Activated CD8-positive, alpha-beta T cell treated with anti-CD3 and anti-CD28 coated beads, Interleukin-2, amount 10 ng/mL, durations not matched to agents 7 days and 5 days (primary cell): Measurements from ENCODE around the gene AMIGO3. TPM values are rescaled to one million over a fixed set of nuclear protein-coding genes. Genes with fewer than 3 reads are reported as not detected.
"Not testable (repeated sequence)": the region's sequence is repeated elsewhere in the genome, so short reads cannot be mapped to it uniquely, and the experiment has no call there.

ENCODE experiments used
- ATAC-seq: fragments of 150-1000 bp; cut with Tn5 transposase; one replicate; pipeline ENCODE4 v1.10.0; 2021; ENCODE audit warnings: moderate library complexity
- CTCF ChIA-PET: fragments of 350-600 bp; sonication (Branson Sonifier 250); formaldehyde crosslinking; loops from one replicate; lab custom pipeline; 2021; ENCODE audit warnings: antibody characterized with exemption; lab: Charles Lee
- POLR2A ChIA-PET: fragments of 350-600 bp; sonication (Branson Sonifier 250); formaldehyde crosslinking; loops from one replicate; lab custom pipeline; 2021; ENCODE audit warnings: antibody characterized with exemption; lab: Charles Lee
- DNase-seq: peaks from one replicate; pipeline ENCODE4 v3.0.0-alpha.2; 2020
- H3K27ac Mint-ChIP-seq: one replicate; pipeline ENCODE4 v1.8.0; 2021; ENCODE audit warnings: mild to moderate bottlenecking, mixed read lengths
- H3K27me3 Mint-ChIP-seq: one replicate; pipeline ENCODE4 v1.8.0; 2021; ENCODE audit warnings: low read depth, mixed read lengths
- H3K36me3 Mint-ChIP-seq: one replicate; pipeline ENCODE4 v1.8.0; 2021; ENCODE audit warnings: low read depth, mixed read lengths
- H3K4me1 Mint-ChIP-seq: one replicate; pipeline ENCODE4 v1.8.0; 2021; ENCODE audit warnings: low read depth, mixed read lengths
- H3K4me3 Mint-ChIP-seq: one replicate; pipeline ENCODE4 v1.8.0; 2021; ENCODE audit warnings: mild to moderate bottlenecking, mixed read lengths
- H3K9me3 Mint-ChIP-seq: one replicate; pipeline ENCODE4 v1.8.0; 2022; ENCODE audit warnings: mixed read lengths; ENCODE audit not compliant: insufficient read depth
- total RNA-seq, 2 experiments: library from RNA; stranded (reverse); gene quantifications; one replicate each; pipeline ENCODE4 v1.2.3, GENCODE V29; 2021

The AMIGO3 gene
- total RNA-seq, 2 experiments from 2014 or later, result 0.95 to 2.0 TPM

DNA sequence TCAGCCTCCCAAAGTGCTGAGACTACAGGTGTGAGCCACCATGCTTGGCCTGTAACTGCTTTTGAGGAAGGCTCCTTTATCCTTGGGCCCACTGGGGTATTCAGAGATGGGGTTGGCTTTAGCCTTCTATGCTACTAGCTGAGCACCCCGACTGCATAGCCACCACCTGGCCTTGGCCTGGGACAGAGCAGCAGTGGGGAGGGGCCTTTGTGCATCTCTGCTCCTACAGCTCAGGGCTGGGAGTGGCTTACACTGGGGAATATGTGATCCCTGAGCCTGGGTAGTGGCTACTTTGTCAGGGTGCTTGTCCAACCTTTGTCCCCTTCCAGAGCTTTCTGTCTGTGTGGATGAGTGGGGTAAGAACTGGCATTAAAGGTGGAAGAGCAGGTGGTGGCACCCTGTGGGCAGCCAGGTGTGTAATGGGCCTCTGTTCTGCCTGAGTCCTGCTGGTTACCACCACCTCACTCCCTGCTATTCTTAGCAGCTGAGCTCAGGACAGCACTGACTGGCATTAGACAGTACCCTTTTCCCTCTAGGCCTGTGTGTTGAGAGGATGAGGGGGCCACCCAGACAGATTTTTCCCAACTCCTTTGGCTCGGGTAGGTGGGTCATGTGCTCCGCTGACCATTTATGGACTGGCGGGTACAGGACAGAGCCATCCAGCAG is 24.0 kb downstream of the AMIGO3 start:
- H3K9me3 Mint-ChIP-seq, CTCF ChIA-PET, H3K4me1 Mint-ChIP-seq, ATAC-seq, H3K27ac Mint-ChIP-seq, H3K36me3 Mint-ChIP-seq, DNase-seq, H3K27me3 Mint-ChIP-seq, H3K4me3 Mint-ChIP-seq, POLR2A ChIA-PET: not testable (repeated sequence)

- H3K27me3 Mint-ChIP-seq, H3K4me3 Mint-ChIP-seq, H3K9me3 Mint-ChIP-seq, ATAC-seq, H3K27ac Mint-ChIP-seq, POLR2A ChIA-PET, CTCF ChIA-PET, H3K36me3 Mint-ChIP-seq, DNase-seq: not testable (repeated sequence)
- peaks cover 18% of the 10 kb centered on the region for H3K4me1 Mint-ChIP-seq
Observed at GRCh38 chr3:49694409-49695070, 24.9 kb downstream of the AMIGO3 start.

- H3K27me3 Mint-ChIP-seq, POLR2A ChIA-PET, DNase-seq, CTCF ChIA-PET, H3K9me3 Mint-ChIP-seq, H3K36me3 Mint-ChIP-seq, ATAC-seq, H3K4me3 Mint-ChIP-seq: not testable (repeated sequence)
- Mint-ChIP-seq H3K4me1 (peaks cover 34% of the 10 kb centered on the region), H3K27ac (peak overlapping the region; percentile 43)
Observed at GRCh38 chr3:49691481-49691880, 28.0 kb downstream of the AMIGO3 start.

DNA sequence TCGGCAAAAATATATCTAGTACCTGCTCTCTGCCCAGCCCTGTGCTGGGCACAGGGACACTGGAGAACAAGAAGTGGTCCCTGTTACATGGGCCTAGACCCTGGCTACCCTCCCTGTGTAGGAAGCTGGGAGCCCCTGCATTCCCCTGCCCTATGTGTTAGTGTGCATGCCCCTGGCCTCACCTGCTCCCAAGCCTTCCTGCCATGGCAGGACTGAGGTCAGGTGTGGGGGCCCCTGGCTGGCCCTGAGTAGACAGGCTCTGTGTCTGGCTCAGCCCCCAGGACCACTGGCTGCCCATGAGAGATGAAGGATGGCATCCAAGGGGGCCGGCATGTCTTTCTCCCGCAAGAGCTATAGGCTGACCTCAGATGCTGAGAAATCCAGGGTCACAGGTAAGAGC is 28.6 kb downstream of the AMIGO3 start:
- H3K9me3 Mint-ChIP-seq, ATAC-seq, H3K36me3 Mint-ChIP-seq, H3K27me3 Mint-ChIP-seq, DNase-seq, H3K27ac Mint-ChIP-seq, POLR2A ChIA-PET: not testable (repeated sequence)
- peaks cover 36% of the 10 kb centered on the region for H3K4me1 Mint-ChIP-seq
- CTCF ChIA-PET, result interaction anchor here (0.6 kb wide), 1 partner anchor 11 kb away, joined by 3 read pairs; no protein-coding TSS in a partner anchor
- H3K4me3 Mint-ChIP-seq, result peak overlapping the region; percentile 97

GRCh38 chr3:49689908-49690624 is 29.4 kb downstream of the AMIGO3 start:
- ATAC-seq, H3K27me3 Mint-ChIP-seq, H3K9me3 Mint-ChIP-seq, H3K36me3 Mint-ChIP-seq, DNase-seq: not testable (repeated sequence)
- CTCF ChIA-PET, result interaction anchor here (0.6 kb wide), 1 partner anchor 10 kb away, joined by 3 read pairs; no protein-coding TSS in a partner anchor
- Mint-ChIP-seq H3K27ac (peak overlapping the region; percentile 95), H3K4me1 (peaks cover 39% of the 10 kb centered on the region), H3K4me3 (peak overlapping the region; percentile 97)
- POLR2A ChIA-PET, result interaction anchor here (0.6 to 1.4 kb wide), 2 partner anchors 17 to 113 kb away, joined by 3 read pairs; partner anchors contain the start of gene INKA1

DNA sequence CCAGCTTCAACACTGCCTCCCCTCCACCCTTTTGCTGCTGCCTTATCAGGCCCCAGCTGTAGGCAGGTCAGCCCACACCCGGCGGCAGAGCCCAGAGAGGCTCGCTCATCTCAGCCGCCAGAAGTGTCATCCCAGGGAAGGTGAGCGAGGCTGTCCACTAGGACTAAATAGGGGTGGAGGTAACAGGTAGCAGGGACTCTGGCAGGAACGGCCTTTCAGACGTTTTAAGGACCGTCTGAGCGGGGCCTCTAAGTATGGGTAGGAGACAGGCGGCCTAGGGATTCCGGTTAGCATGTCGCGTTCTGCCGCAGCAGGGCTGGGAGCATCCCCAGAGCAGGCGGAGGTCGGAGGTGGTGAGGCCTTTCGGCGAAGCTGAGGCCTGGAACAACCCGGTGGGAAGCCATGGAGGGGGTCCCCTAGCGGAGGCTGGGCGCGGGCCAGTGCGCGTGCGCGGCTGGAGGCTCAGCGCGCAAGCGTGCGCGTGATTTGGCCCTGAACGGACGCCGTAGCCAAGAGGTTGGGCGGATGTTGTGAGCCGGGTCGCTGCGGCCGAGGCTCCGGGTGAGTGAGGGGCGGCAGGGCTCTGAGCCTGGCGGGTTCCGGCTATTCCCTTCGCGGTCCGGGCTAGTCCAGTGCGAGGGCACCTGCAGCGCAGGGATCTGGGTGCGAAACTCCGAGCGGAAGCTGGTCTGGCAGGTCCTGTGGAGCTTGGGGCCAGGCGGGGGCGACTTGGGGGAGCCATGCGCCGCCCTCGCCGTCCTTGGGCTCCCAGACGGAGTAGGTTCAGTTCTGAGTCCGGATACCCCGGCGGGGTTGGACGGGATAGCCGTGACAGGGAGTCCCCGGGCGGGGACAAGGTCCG is 30.2 kb downstream of the AMIGO3 start, which contains the start of the genes MST1 and RNF123:
MST1 (minus strand) TSS at position 429 of the 862 bp plus-strand sequence. CDS start 783 bp downstream, outside the sequence.
RNF123 (plus strand) TSS at position 512 of the 862 bp plus-strand sequence. CDS start 1,609 bp downstream, outside the sequence.
- H3K27ac Mint-ChIP-seq, result peak within 1 kb of the TSS; percentile 95
- peaks cover 2% of the 10 kb centered on the region for H3K36me3 Mint-ChIP-seq
- H3K9me3 Mint-ChIP-seq, result no peaks in the 10 kb centered on the region
- ATAC-seq (peak; percentile 83), DNase-seq (peak; percentile 93)
- H3K27me3 Mint-ChIP-seq, result no peaks in the 10 kb centered on the region
- H3K4me3 Mint-ChIP-seq, result peak within 1 kb of the TSS; percentile 97
- peaks cover 39% of the 10 kb centered on the region for H3K4me1 Mint-ChIP-seq
- CTCF ChIA-PET, result interaction anchor here (1.2 kb wide), 1 partner anchor 150 kb away, joined by 3 read pairs; no protein-coding TSS in a partner anchor
- POLR2A ChIA-PET, result interaction anchor here (0.6 to 1.4 kb wide), 2 partner anchors 16 to 114 kb away, joined by 3 read pairs; partner anchors contain the start of gene INKA1

- not testable (repeated sequence) for H3K36me3 Mint-ChIP-seq, H3K9me3 Mint-ChIP-seq, H3K27me3 Mint-ChIP-seq, DNase-seq
- POLR2A ChIA-PET, result interaction anchor here (1.4 kb wide), 1 partner anchor 115 kb away, joined by 3 read pairs; the partner anchor contains the start of gene INKA1
- CTCF ChIA-PET, result interaction anchor here (1.2 kb wide), 1 partner anchor 151 kb away, joined by 3 read pairs; no protein-coding TSS in a partner anchor
- Mint-ChIP-seq H3K27ac (peak overlapping the region; percentile 95), H3K4me3 (peak overlapping the region; percentile 97), H3K4me1 (peaks cover 39% of the 10 kb centered on the region)
- peak; percentile 2 for ATAC-seq
Observed at GRCh38 chr3:49688338-49689045, 31.0 kb downstream of the AMIGO3 start.

- H3K27ac Mint-ChIP-seq, ATAC-seq, H3K9me3 Mint-ChIP-seq, H3K4me3 Mint-ChIP-seq, POLR2A ChIA-PET, DNase-seq, H3K27me3 Mint-ChIP-seq, CTCF ChIA-PET: not testable (repeated sequence)
- H3K4me1 Mint-ChIP-seq, result peaks cover 39% of the 10 kb centered on the region
- H3K36me3 Mint-ChIP-seq, result peaks cover 14% of the 10 kb centered on the region
Observed at GRCh38 chr3:49687424-49687795, 32.1 kb downstream of the AMIGO3 start.

DNA sequence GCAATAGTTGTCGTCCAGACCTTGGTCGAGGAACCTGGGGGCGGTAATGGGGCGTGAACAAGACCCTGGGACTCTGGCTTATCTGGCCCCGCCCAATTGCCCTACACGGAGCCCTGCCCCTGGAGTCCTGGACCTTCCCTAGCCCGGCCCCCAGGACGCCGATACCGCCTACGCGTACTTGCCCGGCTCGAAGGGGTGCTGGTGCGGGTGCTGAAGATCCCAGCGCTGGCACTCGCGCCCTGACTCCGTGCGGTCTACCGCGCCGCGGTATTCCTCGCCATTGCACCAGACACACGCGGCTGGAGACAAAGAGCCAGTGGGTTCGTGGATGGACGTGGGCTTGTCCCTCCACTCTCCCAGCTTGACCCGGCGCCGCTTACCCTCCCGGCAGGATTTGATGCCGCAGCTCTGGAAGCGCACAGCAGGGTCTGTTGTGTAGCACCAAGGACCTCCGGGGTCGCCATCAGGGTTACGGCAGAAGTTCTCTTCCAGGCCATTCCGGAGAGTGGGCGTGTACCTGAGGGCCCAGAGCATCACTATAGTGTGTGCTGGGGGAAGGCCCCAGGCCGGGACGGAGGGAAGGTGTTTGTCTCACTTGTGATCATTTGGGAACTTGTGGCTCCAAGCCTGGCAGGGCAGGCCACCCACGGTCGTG is 32.6 kb downstream of the AMIGO3 start:
- H3K9me3 Mint-ChIP-seq, H3K27ac Mint-ChIP-seq, POLR2A ChIA-PET, H3K27me3 Mint-ChIP-seq, CTCF ChIA-PET, H3K4me3 Mint-ChIP-seq: not testable (repeated sequence)
- ATAC-seq, result peak; percentile 14
- DNase-seq, result peak; percentile 42
- Mint-ChIP-seq H3K36me3 (peaks cover 14% of the 10 kb centered on the region), H3K4me1 (peaks cover 39% of the 10 kb centered on the region)

GRCh38 chr3:49686346-49686745 is 33.1 kb downstream of the AMIGO3 start:
- peaks cover 14% of the 10 kb centered on the region for H3K36me3 Mint-ChIP-seq
- ATAC-seq (peak; percentile 1), DNase-seq (peak; percentile 33)
- peak overlapping the region; percentile 25 for H3K4me3 Mint-ChIP-seq
- H3K27me3 Mint-ChIP-seq, CTCF ChIA-PET, POLR2A ChIA-PET, H3K9me3 Mint-ChIP-seq, H3K27ac Mint-ChIP-seq: not testable (repeated sequence)
- peaks cover 39% of the 10 kb centered on the region for H3K4me1 Mint-ChIP-seq
